ENCODE data around the gene HOXB2. TPM values are rescaled to one million over a fixed set of nuclear protein-coding genes. Genes with fewer than 3 reads are reported as not detected.

The HOXB2 gene
- total and polyA plus RNA-seq, 9 of the 15 experiments (the other 6 are each of a cell fraction or from before 2014, with no cell fraction given): 2.1 to 97.7 (median 21.2) TPM

- no TSS peak for BruUV-seq (replicated peaks)
- H3K4me2 ChIP-seq (ENCODE audit: insufficient read depth, low read length): 0 out of 2 replicates have a peak overlapping the region, but pooled peaks have one; percentile 5
- H2AFZ ChIP-seq (ENCODE audit: low read depth, low read length): peak overlapping the region; percentile 13; the same call in 1 of the 2 replicates
- no peaks in the 10 kb centered on the region for H3K27me3 ChIP-seq (ENCODE audit: control insufficient read depth in 2 of 2, insufficient read depth in 2 of 2, low read length in 2 of 2)
- ATAC-seq (0 out of 3 replicates have a peak, but pooled peaks have one; percentile 2), FAIRE-seq (no peak), DNase-seq (ENCODE audit: extremely low read depth in 1 of 4, low spot score in 3 of 4) (peak in 1 of 4 experiments; percentile 58)
- H3K9me1 ChIP-seq (ENCODE audit: control insufficient read depth, insufficient read depth, low read length): no peaks in the 10 kb centered on the region
- H3K9ac ChIP-seq (ENCODE audit: insufficient read depth in 1 of 2, low read depth in 2 of 2, low read length in 2 of 2): peak overlapping the region in 1 of 2 experiments; percentile 55; a peak in 1 of 4 replicates
- H4K20me1 ChIP-seq (replicated peaks; ENCODE audit: control insufficient read depth, insufficient read depth, low read length): no peaks in the 10 kb centered on the region
- no peaks in the 10 kb centered on the region for H3K79me2 ChIP-seq (ENCODE audit: control insufficient read depth, insufficient read depth, low read length)
- H3K4me1 ChIP-seq (replicated peaks in 1 of 2; ENCODE audit: control insufficient read depth in 2 of 2, insufficient read depth in 2 of 2, low read length in 2 of 2): peaks cover 17 to 34% of the 10 kb centered on the region in 2 experiments
- no peaks in the 10 kb centered on the region for H3K36me3 ChIP-seq (ENCODE audit: control insufficient read depth, insufficient read depth, low read length)
- H3K27ac ChIP-seq (ENCODE audit: extremely low read depth, low read depth, low read length): peak overlapping the region; percentile 86; the same call in 2 of the 3 replicates
- no peak overlapping the region for H3K4me3 ChIP-seq
- 47% methylated on average over 6 of the region's 6 CpGs for WGBS (ENCODE audit: insufficient coverage, low coverage, missing lambda C conversion rate)
- intact Hi-C loops (cut with micrococcal nuclease): no loop called here
- no peaks in the 10 kb centered on the region for H3K9me3 ChIP-seq (replicated peaks; ENCODE audit: control insufficient read depth, insufficient read depth, low read depth, low read length)
- CTCF ChIA-PET (ENCODE audit: low intra/inter-chr PET ratio): no interaction called here
- POLR2A ChIA-PET: interaction anchor here (1.1 kb wide), 1 partner anchor 16 kb away, joined by 4 read pairs; no protein-coding TSS in a partner anchor
- in situ Hi-C loops (cut with MboI): no loop called here
- peak in 1 of 2 experiments; percentile 46; a peak in 2 of 4 replicates for TF ChIP-seq RAD21 (CRISPR knock-in tag; conservative IDR thresholded peaks at IDR 0.05 in 1 of 2, IDR thresholded peaks at IDR 0.05 in 1 of 2)
- no peak for TF ChIP-seq GATA2 (CRISPR knock-in tag; IDR thresholded peaks at IDR 0.05)
- TF ChIP-seq CEBPG (CRISPR knock-in tag; IDR thresholded peaks at IDR 0.05): peak; percentile 65
- peak; percentile 81 to 86 for TF ChIP-seq CEBPG (tag; conservative IDR thresholded peaks at IDR 0.05 in 1 of 2, IDR thresholded peaks at IDR 0.05 in 1 of 2)
- TF ChIP-seq PCBP1 (IDR thresholded peaks at IDR 0.05; ENCODE audit: low read depth, low read length, poor library complexity, severe bottlenecking): no peak
- TF ChIP-seq ESRRA (IDR thresholded peaks at IDR 0.05; ENCODE audit: borderline replicate concordance, low read depth): 0 out of 2 replicates have a peak, but pooled peaks have one; percentile 14
- peak; percentile 39 to 57 (median 40); a peak in 4 of 6 replicates for TF ChIP-seq CTCF (IDR thresholded peaks at IDR 0.05 in 2 of 3, conservative IDR thresholded peaks at IDR 0.05 in 1 of 3; ENCODE audit: insufficient read depth in 2 of 3, low read depth in 1 of 3, low read length in 3 of 3)
- peak in 1 of 2 experiments; percentile 59; a peak in 1 of 3 replicates for TF ChIP-seq CBX3 (IDR thresholded peaks at IDR 0.05; ENCODE audit: borderline replicate concordance in 1 of 2, low read length in 2 of 2)
- TF ChIP-seq FOXJ3 (CRISPR knock-in tag; IDR thresholded peaks at IDR 0.05): no peak
- no peak for TF ChIP-seq PPARD (CRISPR knock-in tag; IDR thresholded peaks at IDR 0.05)
- TF ChIP-seq STAG1 (CRISPR knock-in tag; IDR thresholded peaks at IDR 0.05; ENCODE audit: borderline replicate concordance): no peak
- TF ChIP-seq CGGBP1 (CRISPR knock-in tag; IDR thresholded peaks at IDR 0.05): no peak
- peak; percentile 77 for TF ChIP-seq CBX1 (IDR thresholded peaks at IDR 0.05; ENCODE audit: low read depth)
- peak; percentile 27 for TF ChIP-seq PHF20 (IDR thresholded peaks at IDR 0.05; ENCODE audit: partially characterized antibody)
Measured at GRCh38 chr17:48523010-48523409, 21.9 kb downstream of the HOXB2 start.
